SK-N-SH (cell line): ENCODE results near the gene SLC46A3. TPM values are rescaled to one million over a fixed set of nuclear protein-coding genes. Genes with fewer than 3 reads are reported as not detected.

ENCODE experiments used
- CTCF ChIA-PET: fragments of 300-600, 350-600 bp; formaldehyde crosslinking; extraction: SDS; loops from one replicate; lab custom pipeline; 2021; lab: Yijun Ruan, JAX
- POLR2A ChIA-PET: fragments of 350-600 bp; sonication (Branson Sonifier 250); formaldehyde crosslinking; extraction: SDS; loops from one replicate; lab custom pipeline; 2020; ENCODE audit warnings: antibody characterized with exemption, inconsistent platforms; lab: Yijun Ruan, JAX
- DNase-seq: peaks from one replicate; pipeline ENCODE4 v3.0.0; 2012
- H2AFZ ChIP-seq: fragments of 200-600 bp; sonication (generic); 2 replicates; pipeline ENCODE4 v1.8.1; 2016; ENCODE audit warnings: antibody characterized with exemption, mild to moderate bottlenecking, low read depth
- H3F3A ChIP-seq: fragments of 200-600 bp; sonication (generic); replicated peaks from 2 replicates; pipeline ENCODE3; 2016; ENCODE audit warnings: antibody characterized with exemption, mild to moderate bottlenecking; ENCODE audit not compliant: insufficient read depth
- H3K27ac ChIP-seq, 2 experiments: fragments of 200-500 bp in 1 of 2; fragments of 200-600 bp in 1 of 2; sonication (Bioruptor generic) in 1 of 2; sonication (generic), shearing (Covaris generic) in 1 of 2; 2 replicates each; pipeline versions ENCODE4 v1.5.1 to v1.6.1; 2014 to 2016; ENCODE audit warnings: low read depth in 2 of 2, inconsistent platforms in 1 of 2, low read length in 1 of 2, mild to moderate bottlenecking in 1 of 2, mixed read lengths in 1 of 2
- H3K27me3 ChIP-seq: fragments of 200-600 bp; sonication (generic), shearing (Covaris generic); 2 replicates; pipeline ENCODE4 v1.6.1; 2016; ENCODE audit warnings: mixed run types; ENCODE audit not compliant: insufficient read depth
- H3K36me3 ChIP-seq, 2 experiments: fragments of 200-500 bp in 1 of 2; fragments of 200-600 bp in 1 of 2; sonication (Bioruptor generic) in 1 of 2; sonication (generic) in 1 of 2; replicated peaks in 1 of 2; 2 replicates each; pipeline versions ENCODE3 to v1.5.1; 2014 to 2016; ENCODE audit warnings: low read length in 1 of 2, mild to moderate bottlenecking in 1 of 2; ENCODE audit not compliant: insufficient read depth in 2 of 2, control insufficient read depth in 1 of 2
- H3K4me1 ChIP-seq, 2 experiments: fragments of 200-500 bp in 1 of 2; fragments of 200-600 bp in 1 of 2; sonication (Bioruptor generic) in 1 of 2; sonication (generic), shearing (Covaris generic) in 1 of 2; 2 replicates each; pipeline versions ENCODE4 v1.5.1 to v1.6.1; 2014 to 2016; ENCODE audit warnings: low read depth in 1 of 2, low read length in 1 of 2, mixed run types in 1 of 2; ENCODE audit not compliant: insufficient read depth in 2 of 2, control insufficient read depth in 1 of 2
- H3K4me2 ChIP-seq: fragments of 200-600 bp; sonication (generic), shearing (Covaris generic); 2 replicates; pipeline ENCODE4 v1.6.1; 2017; ENCODE audit warnings: mixed run types
- H3K4me3 ChIP-seq, 2 experiments: fragments of 200-500 bp in 1 of 2; fragments of 200-600 bp in 1 of 2; sonication (Bioruptor generic) in 1 of 2; sonication (generic), shearing (Covaris generic) in 1 of 2; 2 replicates each; pipeline versions ENCODE4 v1.5.1 to v1.8.1; 2014 to 2016; ENCODE audit warnings: low read depth in 2 of 2, inconsistent platforms in 1 of 2, low read length in 1 of 2, mild to moderate bottlenecking in 1 of 2, mixed read lengths in 1 of 2, moderate library complexity in 1 of 2
- H3K79me2 ChIP-seq: fragments of 200-600 bp; sonication (generic); 2 replicates; pipeline ENCODE4 v1.8.1; 2017; ENCODE audit warnings: mild to moderate bottlenecking; ENCODE audit not compliant: insufficient read depth
- H3K9ac ChIP-seq: fragments of 200-600 bp; sonication (generic); 2 replicates; pipeline ENCODE4 v1.6.1; 2017; ENCODE audit warnings: mixed run types
- H3K9me2 ChIP-seq: fragments of 200-600 bp; sonication (generic); 2 replicates; pipeline ENCODE4 v1.6.1; 2017; ENCODE audit warnings: mixed run types
- H3K9me3 ChIP-seq: fragments of 200-600 bp; sonication (generic); 2 replicates; pipeline ENCODE4 v1.6.1; 2017; ENCODE audit warnings: mixed run types, mild to moderate bottlenecking, moderate library complexity
- H4K20me1 ChIP-seq: fragments of 200-600 bp; sonication (generic); 2 replicates; pipeline ENCODE4 v1.6.1; 2017; ENCODE audit warnings: mild to moderate bottlenecking, mixed run types; ENCODE audit not compliant: insufficient read depth
- EZH2phosphoT487 ChIP-seq: fragments of 200-600 bp; sonication (generic); IDR thresholded peaks from 2 replicates; pipeline ENCODE4 v1.6.1; 2017; ENCODE audit warnings: low read depth, mixed run types, mild to moderate bottlenecking, antibody characterized with exemption, moderate library complexity, borderline replicate concordance
- FOSL2 ChIP-seq: IDR thresholded peaks from 2 replicates; pipeline ENCODE4 v1.4.0; 2012; ENCODE audit warnings: low read depth, mild to moderate bottlenecking, moderate library complexity, borderline replicate concordance
- GATA2 ChIP-seq: sonication (generic); formaldehyde crosslinking; IDR thresholded peaks from 2 replicates; pipeline ENCODE4 v1.5.0; 2020; ENCODE audit warnings: mild to moderate bottlenecking, missing genetic modification reagents
- NRF1 ChIP-seq: IDR thresholded peaks from 2 replicates; pipeline ENCODE4 v1.6.1; 2012; ENCODE audit warnings: low read depth, mild to moderate bottlenecking, low read length
- POLR2AphosphoS5 ChIP-seq: IDR thresholded peaks from 2 replicates; pipeline ENCODE4 v1.6.1; 2012; ENCODE audit warnings: low read depth, low read length
- TAF1 ChIP-seq: IDR thresholded peaks from 2 replicates; pipeline ENCODE4 v1.6.1; 2012; ENCODE audit warnings: low read depth, mild to moderate bottlenecking, low read length, moderate library complexity, borderline replicate concordance
- TEAD4 ChIP-seq: IDR thresholded peaks from 2 replicates; pipeline ENCODE4 v1.4.0; 2012; ENCODE audit warnings: mild to moderate bottlenecking, borderline replicate concordance; ENCODE audit not compliant: insufficient read depth
- YY1 ChIP-seq: IDR thresholded peaks from 2 replicates; pipeline ENCODE4 v1.4.0; 2012; ENCODE audit warnings: low read depth, mild to moderate bottlenecking
- WGBS: methylation state at CpG from one replicate; pipeline ENCODE4 v1.1.6; 2017; ENCODE audit warnings: low lambda C conversion rate; 5-methylcytosine and 5-hydroxymethylcytosine counted together
- polyA plus RNA-seq, 3 experiments: library from polyadenylated mRNA; depleted of rRNA; stranded (reverse); fragments of >200 nt; gene quantifications; 2 replicates each; pipeline ENCODE4 v1.2.3, GENCODE V29; 2012
- TF ChIP-seq, protein P1 (sequence below): IDR thresholded peaks from 2 replicates; pipeline ENCODE4 v1.6.1; 2012; ENCODE audit warnings: mild to moderate bottlenecking, low read depth, low read length, moderate library complexity

The SLC46A3 gene
- polyA plus RNA-seq, 1 of the 3 experiments (the other 2 are of a cell fraction) = 2.0 TPM

DNA sequence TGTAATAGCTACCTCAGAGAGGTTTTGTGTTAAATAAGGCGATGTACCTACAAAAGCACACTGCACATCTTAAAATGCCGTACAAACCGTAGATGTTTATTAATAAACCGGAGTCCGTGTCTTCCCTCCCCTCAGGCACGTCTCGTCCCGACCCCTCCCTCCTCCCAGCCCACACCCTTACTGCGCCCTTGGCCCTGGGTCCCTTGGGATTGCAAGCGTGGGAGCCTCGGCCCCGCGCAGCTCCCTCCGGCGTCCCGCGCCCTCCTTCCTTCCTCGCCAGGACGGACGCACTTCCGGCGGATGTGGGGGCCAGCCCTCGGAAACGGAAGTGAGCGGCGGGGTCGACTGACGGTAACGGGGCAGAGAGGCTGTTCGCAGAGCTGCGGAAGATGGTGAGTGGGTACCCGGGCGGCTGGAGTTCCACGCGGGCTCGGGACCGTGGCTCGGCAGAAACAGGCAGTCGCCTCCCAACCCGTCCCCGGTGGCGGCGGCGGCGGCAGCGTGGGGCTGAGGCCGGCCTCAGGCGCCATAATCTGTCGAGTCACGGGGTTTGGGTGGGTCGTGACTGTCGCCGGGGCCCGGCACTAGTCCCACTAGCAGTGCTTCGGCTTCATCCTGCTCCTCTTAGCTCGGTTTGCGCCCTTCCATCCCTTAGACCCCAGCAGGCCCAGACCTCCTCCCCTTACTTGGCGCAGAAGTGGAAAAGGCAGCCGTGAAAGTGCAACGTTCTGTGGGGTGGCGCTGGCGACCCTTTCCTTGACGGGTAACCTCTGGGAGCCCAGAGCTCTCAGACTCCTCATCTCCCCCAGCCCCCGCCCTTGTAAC, 59.8 kb downstream of the SLC46A3 start, which contains the start of gene POMP (continued):
- TF ChIP-seq, protein P1, sequence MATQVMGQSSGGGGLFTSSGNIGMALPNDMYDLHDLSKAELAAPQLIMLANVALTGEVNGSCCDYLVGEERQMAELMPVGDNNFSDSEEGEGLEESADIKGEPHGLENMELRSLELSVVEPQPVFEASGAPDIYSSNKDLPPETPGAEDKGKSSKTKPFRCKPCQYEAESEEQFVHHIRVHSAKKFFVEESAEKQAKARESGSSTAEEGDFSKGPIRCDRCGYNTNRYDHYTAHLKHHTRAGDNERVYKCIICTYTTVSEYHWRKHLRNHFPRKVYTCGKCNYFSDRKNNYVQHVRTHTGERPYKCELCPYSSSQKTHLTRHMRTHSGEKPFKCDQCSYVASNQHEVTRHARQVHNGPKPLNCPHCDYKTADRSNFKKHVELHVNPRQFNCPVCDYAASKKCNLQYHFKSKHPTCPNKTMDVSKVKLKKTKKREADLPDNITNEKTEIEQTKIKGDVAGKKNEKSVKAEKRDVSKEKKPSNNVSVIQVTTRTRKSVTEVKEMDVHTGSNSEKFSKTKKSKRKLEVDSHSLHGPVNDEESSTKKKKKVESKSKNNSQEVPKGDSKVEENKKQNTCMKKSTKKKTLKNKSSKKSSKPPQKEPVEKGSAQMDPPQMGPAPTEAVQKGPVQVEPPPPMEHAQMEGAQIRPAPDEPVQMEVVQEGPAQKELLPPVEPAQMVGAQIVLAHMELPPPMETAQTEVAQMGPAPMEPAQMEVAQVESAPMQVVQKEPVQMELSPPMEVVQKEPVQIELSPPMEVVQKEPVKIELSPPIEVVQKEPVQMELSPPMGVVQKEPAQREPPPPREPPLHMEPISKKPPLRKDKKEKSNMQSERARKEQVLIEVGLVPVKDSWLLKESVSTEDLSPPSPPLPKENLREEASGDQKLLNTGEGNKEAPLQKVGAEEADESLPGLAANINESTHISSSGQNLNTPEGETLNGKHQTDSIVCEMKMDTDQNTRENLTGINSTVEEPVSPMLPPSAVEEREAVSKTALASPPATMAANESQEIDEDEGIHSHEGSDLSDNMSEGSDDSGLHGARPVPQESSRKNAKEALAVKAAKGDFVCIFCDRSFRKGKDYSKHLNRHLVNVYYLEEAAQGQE = no peak; the same call in 1 of the 2 replicates
- TF ChIP-seq TAF1 = peak; percentile 87
- no peak for TF ChIP-seq TEAD4
- peak; percentile 41; the same call in 1 of the 2 replicates for TF ChIP-seq NRF1
- no peak for TF ChIP-seq GATA2 (CRISPR knock-in tag)
- no peak for TF ChIP-seq FOSL2
- no peak for TF ChIP-seq EZH2phosphoT487
- TF ChIP-seq YY1 = no peak; the same call in 1 of the 2 replicates
- peak; percentile 98 for TF ChIP-seq POLR2AphosphoS5

GRCh38 chr13:28658539-28658795, 60.3 kb downstream of the SLC46A3 start:
- peaks cover 95% of the 10 kb centered on the region for H3K79me2 ChIP-seq
- 5% methylated on average over 8 of the region's 8 CpGs for WGBS
- H3K36me3 ChIP-seq = peaks cover 25 to 30% of the 10 kb centered on the region in 2 experiments
- TF ChIP-seq YY1 = no peak
- TF ChIP-seq, all 33 proteins: peak for 0
- H3K4me1 ChIP-seq = peaks cover 21 to 28% of the 10 kb centered on the region in 2 experiments; a peak in 3 of 4 replicates
- ChIA-PET POLR2A (interaction anchor here (0.6 to 1.3 kb wide), 3 partner anchors 16 to 1966 kb away, joined by 3 to 5 read pairs (median 3); no protein-coding TSS in a partner anchor), CTCF (interaction anchor here (1.0 to 1.6 kb wide), 3 partner anchors 18 to 335 kb away, joined by 3 to 6 read pairs (median 5); no protein-coding TSS in a partner anchor)
- H3F3A ChIP-seq = no peaks in the 10 kb centered on the region
- no peaks in the 10 kb centered on the region for H3K9me2 ChIP-seq
- no peaks in the 10 kb centered on the region for H3K9me3 ChIP-seq
- H4K20me1 ChIP-seq = peaks cover 34% of the 10 kb centered on the region
- DNase-seq = peak; percentile 38
- no peaks in the 10 kb centered on the region for H3K27me3 ChIP-seq
- H3K4me3 ChIP-seq = peak overlapping the region; percentile 87 to 98
- H3K9ac ChIP-seq = peak overlapping the region; percentile 95
- H2AFZ ChIP-seq = peak overlapping the region; percentile 86; the same call in 1 of the 2 replicates
- peak overlapping the region; percentile 89 to 95 for H3K27ac ChIP-seq
- peak overlapping the region; percentile 88 for H3K4me2 ChIP-seq
